Fibroblast of skin of left biceps (primary cell): Measurements from ENCODE around the gene CCDC38.
A peak's percentile ranks its signal among the peaks of the same experiment; 100 is the strongest.
"Not testable (repeated sequence)": the region's sequence is repeated elsewhere in the genome, so short reads cannot be mapped to it uniquely, and the experiment has no call there.

Experiments used
- DNase-seq, 2 experiments: peaks; one replicate each; pipeline ENCODE4 v3.0.0-alpha.2; 2013; ENCODE audit warnings: low read depth in 2 of 2

Gene CCDC38

GRCh38 chr12:95882873-95883272 is 59.5 kb downstream of the CCDC38 start:
- no peak for DNase-seq

GRCh38 chr12:95882080-95882479 is 60.3 kb downstream of the CCDC38 start:
- DNase-seq = peak; percentile 19 to 24

DNA sequence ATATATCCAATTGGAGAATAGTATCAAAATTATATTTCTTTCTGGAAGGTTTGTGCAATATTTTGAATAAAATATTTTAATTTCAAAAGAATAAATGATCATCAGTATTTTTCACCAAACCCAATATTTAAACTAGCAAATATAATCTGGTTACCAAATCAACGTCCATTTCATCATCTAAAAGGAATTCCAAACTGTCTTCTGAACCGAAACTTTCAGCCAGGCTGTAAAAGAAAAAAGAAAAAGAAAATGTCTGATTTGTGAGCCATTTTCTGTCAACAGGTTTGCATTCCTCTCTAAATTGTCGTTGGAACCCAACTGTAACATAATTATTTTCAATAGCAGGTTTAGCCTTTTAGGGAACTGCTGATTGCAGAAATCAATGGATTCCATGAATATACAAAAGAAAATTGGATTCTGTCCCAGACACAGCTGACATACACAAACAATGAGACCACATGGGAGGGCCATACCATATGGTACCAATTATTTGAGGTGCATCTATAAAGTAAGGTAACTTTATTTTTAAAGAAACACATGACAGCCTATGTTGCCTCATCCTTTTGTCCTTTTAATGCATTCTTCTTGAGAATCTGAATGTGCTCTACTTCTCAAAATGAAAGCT is 61.0 kb downstream of the CCDC38 start:
- DNase-seq = peak; percentile 45 to 55

- DNase-seq = no peak
Observed at GRCh38 chr12:95880895-95881294, 61.5 kb downstream of the CCDC38 start.

DNA sequence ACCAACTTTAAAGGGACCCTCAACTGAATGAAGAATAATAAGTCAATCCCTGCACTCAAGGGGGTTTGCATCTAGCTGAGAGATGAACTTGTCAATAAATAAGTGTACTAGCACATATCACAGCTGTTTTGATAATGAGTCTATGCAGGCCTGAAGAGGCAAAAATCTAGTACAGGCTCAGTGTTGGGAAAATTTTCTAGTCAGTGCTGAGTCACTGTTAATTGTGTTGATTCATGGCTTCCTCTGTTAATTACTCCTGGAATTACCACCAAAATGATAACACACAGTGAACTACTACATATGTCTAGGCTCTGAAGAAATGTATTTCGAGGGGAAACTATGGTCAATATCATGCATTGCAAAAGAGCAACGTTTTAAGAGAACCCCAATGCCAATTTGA is 64.8 kb downstream of the CCDC38 start:
- no peak for DNase-seq

DNA sequence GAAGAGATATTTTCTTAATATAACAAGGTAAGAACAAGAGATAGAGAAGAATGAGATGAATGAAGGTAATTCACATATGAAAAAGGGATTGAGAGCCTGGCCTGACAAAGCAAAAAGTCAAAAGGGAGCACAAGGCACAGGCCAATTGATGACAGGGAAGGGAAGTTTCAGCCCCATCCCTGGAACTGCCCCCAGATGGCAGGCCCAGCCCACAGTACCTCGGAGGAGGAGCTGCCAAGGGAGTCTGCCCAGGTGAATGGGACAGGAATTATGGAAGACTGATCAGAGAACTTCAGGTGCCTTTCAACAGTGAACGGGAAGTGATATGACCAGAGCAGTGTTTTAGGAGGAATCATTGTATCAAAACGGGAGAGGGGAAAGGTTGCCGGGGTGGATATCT is 68.0 kb downstream of the CCDC38 start:
- no peak for DNase-seq

DNA sequence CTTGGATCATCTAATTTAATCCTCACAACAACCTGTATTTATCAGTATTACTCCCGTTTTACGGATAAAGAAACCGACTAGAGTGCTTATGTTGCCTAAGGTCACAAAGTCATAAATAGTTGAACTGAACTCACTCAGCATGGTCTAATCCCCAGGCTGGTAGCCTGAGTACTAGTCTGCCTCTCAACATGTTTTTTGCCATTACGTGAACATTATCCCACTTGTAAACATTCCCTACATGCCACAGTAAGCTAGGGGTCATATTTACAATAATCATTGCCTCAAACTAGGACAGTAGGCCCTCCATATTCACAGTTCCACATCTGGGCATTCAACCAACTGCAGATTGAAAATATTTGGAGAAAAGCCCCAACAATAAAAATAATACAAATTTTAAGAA is 71.5 kb downstream of the CCDC38 start:
- DNase-seq = no peak

DNA sequence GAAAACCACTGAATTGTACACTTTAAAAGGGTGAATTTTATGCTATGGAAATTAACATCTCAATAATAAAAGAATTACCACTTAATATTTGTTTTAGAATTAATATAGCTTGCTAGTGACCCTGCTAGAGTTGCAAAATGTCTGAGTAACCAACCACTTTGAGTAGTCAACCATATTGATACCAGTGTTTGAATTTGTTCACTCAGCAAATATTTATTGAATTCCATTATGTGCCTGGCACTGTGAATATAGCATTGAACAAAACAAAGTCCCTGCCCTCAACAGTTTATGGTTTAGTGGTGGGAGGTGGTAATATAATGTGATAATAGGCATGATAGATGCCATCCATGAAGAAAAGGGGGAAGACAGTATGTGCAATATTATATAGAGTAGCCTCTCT is 79.1 kb downstream of the CCDC38 start:
- DNase-seq = no peak

DNA sequence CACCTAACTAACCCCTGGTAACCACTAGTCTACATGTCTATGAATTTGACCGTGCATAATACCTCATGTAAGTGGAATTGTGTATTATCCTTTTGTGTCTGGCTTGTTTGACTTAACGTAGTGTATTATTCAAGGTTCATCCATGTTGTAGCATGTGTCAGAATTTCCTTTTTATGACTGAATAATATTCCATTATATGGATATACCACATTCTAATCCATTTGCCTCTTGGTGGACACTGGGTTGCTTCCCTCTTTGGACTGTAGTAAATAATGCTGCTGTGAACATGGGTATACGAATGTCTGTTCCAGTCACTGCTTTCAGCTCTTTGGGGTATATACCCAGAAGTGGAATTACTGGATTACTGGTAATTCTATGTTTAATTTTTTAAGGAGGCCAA is 80.4 kb downstream of the CCDC38 start:
- no peak for DNase-seq

GRCh38 chr12:95859947-95860850 is 82.2 kb downstream of the CCDC38 start:
- DNase-seq = no peak

GRCh38 chr12:95859344-95859816 is 83.0 kb downstream of the CCDC38 start:
- DNase-seq = no peak

- peak; percentile 88 for DNase-seq
Observed at GRCh38 chr12:95858451-95859343, 83.7 kb downstream of the CCDC38 start, which contains the start of gene SNRPF. Gene SNRPF, plus strand, starts transcription at chr12:95858952. Its CDS starts 122 bp downstream, at chr12:95859074.

DNA sequence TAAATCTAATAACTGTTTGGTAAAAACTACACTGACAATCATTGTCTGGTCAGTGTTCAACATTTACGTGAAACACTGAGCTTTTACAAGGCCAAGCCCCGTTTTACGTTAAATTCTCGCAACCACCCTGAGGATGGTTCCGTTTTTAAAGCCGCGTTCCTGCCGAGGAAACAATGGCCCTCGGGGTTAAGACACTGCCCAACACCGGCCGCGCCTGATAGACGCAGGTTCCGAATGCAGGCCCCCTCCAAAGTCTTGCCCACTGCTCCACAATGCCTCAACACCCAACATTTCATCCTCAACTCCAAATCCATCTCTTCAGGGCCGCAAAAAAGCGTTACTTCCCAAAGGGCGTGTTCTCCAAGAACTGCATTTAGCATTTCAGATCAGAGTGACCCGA is 84.6 kb downstream of the CCDC38 start:
- no peak for DNase-seq

DNA sequence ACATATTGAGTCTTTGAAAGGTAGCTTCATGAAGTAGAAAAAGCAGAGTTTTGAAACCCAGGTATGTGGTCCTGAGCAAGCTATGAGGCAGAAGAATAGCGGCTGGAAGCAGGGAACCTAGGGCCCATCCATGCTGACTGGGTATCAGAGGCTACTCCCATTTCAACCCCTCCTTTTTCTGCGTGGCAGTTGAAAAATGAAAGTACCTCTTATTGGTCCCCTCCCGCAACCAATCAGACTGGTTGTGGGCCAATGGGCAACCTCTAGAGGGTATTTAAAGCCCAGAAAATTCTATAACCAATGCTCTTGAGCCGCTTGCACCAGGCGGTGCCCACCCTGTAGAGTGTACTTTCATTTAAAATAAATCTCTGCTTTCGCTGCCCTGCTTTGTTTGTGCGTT is 85.3 kb downstream of the CCDC38 start:
- DNase-seq = no peak

DNA sequence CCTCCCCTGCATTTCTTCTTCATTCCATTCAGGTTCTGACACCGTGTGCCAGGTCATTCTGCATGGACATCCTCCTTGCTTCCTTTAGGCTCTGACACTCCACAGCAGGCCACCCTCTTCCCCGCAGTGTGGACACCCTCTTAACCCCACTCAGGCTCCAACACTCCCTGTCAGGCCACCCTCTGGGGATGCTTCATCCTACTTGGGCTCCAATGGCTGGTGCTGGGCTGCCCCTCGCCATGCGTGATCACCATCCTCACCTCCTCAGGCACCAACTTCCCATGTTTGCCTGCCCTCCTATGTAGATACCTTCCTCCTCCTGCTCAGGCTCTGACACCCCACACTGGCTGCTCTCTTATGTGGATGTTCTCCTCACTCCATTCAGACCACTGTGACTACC is 90.3 kb downstream of the CCDC38 start:
- DNase-seq = no peak

DNA sequence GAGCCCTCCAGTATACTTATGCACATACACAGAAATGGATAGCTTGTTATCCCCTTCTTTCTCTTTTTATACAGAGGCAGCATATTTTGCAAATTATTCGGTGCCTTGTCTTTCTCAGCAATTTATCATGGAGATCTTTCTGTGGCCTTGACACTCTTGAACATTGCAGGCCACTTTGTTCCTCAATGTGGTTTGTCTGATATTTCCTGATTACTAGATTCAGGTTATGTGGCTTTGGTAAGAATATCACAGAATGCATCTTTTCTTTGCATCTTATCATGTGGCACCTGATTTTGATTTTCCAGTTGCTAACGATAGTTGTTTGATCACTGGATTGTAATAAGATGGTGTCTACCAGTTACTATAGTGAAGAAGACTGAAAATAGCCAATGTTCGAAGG is 90.8 kb downstream of the CCDC38 start:
- DNase-seq = no peak

DNA sequence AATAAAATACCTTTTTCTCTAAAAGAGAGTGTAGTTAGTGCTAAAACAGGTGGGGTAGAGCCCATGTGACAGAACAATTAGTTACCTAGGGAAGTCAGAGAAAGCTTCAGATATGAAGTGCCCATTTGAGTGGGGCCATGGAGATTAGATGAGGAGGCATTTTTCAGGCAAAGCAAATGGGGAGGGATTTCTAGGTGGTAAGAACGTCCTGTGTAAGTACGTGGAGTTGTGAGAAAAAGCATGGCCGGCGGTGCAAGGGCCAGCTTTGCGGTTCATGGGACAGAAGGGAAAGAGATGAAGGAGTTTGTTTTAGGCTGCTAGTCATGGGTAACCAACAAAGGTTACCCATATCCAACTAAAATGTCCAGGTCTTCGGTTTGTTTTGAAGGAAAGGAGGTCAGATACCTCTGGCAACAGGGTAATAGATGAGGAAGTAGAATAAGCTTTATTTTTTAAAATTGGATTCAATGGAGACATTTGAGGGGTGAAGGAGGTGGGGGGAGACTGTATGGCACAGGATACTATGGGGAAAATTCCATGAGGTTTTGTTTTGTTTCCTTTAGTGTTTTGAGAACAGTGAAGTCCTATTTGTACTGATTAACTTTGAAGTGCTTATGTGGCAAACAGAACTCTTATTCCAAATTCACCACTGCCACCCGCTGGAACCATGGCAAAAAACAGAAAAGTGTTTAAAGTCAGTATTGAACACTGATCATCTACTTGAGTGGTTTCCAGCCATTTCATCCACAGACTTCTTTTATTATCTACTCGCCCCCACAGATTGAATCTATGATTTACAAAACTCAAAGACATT is 93.6 kb downstream of the CCDC38 start:
- DNase-seq = no peak

DNA sequence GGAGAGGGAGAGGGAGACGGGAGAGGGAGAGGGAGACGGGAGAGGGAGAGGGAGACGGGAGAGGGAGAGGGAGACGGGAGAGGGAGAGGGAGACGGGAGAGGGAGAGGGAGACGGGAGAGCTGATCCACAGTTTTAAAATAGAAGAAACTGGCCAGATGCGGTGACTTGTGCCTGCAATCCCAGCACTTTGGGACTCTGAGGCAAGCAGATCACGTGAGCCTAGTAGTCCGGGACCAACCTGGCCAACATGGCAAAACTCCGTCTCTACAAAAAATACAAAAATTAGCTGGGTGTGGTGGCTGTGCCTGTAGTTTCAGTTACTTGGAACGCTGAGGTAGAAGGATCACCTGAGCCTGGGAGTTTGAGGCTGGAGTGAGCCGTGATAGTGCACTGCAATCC is 100.0 kb downstream of the CCDC38 start:
- not testable (repeated sequence) for DNase-seq

DNA sequence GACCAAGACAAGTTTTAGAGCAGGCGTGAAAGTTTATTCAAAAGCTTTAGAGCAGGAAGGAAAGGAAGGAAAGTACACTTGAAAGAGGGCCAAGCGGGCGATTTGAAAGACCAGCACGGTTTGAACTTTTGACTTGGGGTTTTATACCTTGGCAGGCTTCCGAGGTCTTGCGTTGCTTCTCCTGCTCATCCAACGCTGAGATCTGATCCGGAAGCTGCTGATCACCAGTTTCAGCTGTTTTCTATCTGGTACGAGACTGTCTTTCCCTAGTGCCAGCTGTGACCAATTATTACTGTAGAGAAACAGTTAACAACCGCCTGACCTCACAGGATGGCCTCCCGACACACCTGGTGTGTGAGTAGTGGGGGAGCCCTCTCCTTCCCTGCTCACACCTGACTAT is 104.3 kb downstream of the CCDC38 start:
- DNase-seq = peak in 1 of 2 experiments; percentile 22

GRCh38 chr12:95837240-95838038 is 105.0 kb downstream of the CCDC38 start:
- no peak for DNase-seq
